HG02763 (cell line): ENCODE measurements around the gene RNF212B.
"Not testable (repeated sequence)": the region's sequence is repeated elsewhere in the genome, so short reads cannot be mapped to it uniquely, and the experiment has no call there.

Experiments used
- ATAC-seq: cut with Tn5 transposase; IDR thresholded peaks from one replicate; pipeline ENCODE4 v1.9.1; 2021; ENCODE audit warnings: mild to moderate bottlenecking, moderate library complexity; ENCODE audit not compliant: unreplicated experiment

Gene RNF212B

GRCh38 chr14:23242076-23242475 is 4.3 kb downstream of the RNF212B start:
- ATAC-seq = no peak

- no peak for ATAC-seq
Observed at GRCh38 chr14:23243066-23243465, 5.3 kb downstream of the RNF212B start.

- no peak for ATAC-seq
Observed at GRCh38 chr14:23245282-23245681, 7.5 kb downstream of the RNF212B start.

GRCh38 chr14:23248601-23249000 is 10.9 kb downstream of the RNF212B start:
- no peak for ATAC-seq

- no peak for ATAC-seq
Observed at GRCh38 chr14:23249824-23250223, 12.1 kb downstream of the RNF212B start.

- ATAC-seq = no peak
Observed at GRCh38 chr14:23252006-23252405, 14.3 kb downstream of the RNF212B start.

- no peak for ATAC-seq
Observed at GRCh38 chr14:23252420-23253333, 14.9 kb downstream of the RNF212B start.

- ATAC-seq = no peak
Observed at GRCh38 chr14:23258256-23258655, 20.5 kb downstream of the RNF212B start.

- ATAC-seq = no peak
Observed at GRCh38 chr14:23259426-23259825, 21.7 kb downstream of the RNF212B start.

GRCh38 chr14:23260849-23261248 is 23.1 kb downstream of the RNF212B start:
- not testable (repeated sequence) for ATAC-seq

GRCh38 chr14:23269193-23269592 is 31.5 kb downstream of the RNF212B start:
- ATAC-seq = no peak

GRCh38 chr14:23275412-23275811 is 37.7 kb downstream of the RNF212B start:
- no peak for ATAC-seq

- no peak for ATAC-seq
Observed at GRCh38 chr14:23277189-23277588, 39.5 kb downstream of the RNF212B start.

GRCh38 chr14:23277928-23278327 is 40.2 kb downstream of the RNF212B start:
- ATAC-seq = not testable (repeated sequence)

- ATAC-seq = no peak
Observed at GRCh38 chr14:23281247-23281646, 43.5 kb downstream of the RNF212B start.

GRCh38 chr14:23284654-23285529 is 47.2 kb downstream of the RNF212B start:
- ATAC-seq = no peak

GRCh38 chr14:23285530-23286019 is 47.8 kb downstream of the RNF212B start:
- ATAC-seq = peak; percentile 18

- ATAC-seq = peak; percentile 98
Observed at GRCh38 chr14:23286020-23286901, 48.5 kb downstream of the RNF212B start, which contains the start of gene HOMEZ. Gene HOMEZ (minus strand): TSS chr14:23286132. CDS start chr14:23285952, 180 bp downstream.

- ATAC-seq = no peak
Observed at GRCh38 chr14:23286902-23287479, 49.3 kb downstream of the RNF212B start.
